PC-9 (cell line): ENCODE data around the gene KRT78. TPM values are rescaled to one million over a fixed set of nuclear protein-coding genes. Genes with fewer than 3 reads are reported as not detected.

ENCODE experiments used
- BruUV-seq: library from RNA; stranded (reverse); fragments of 400-500 nt; replicated peaks from 2 replicates; lab custom pipeline; 2021; lab: Mats Ljungman, UMichigan
- CTCF ChIA-PET: fragments of 300-600 bp; sonication (Branson Sonifier 250); formaldehyde crosslinking; loops from one replicate; lab custom pipeline; 2022; ENCODE audit warnings: antibody characterized with exemption; lab: Charles Lee
- POLR2A ChIA-PET: fragments of 300-600 bp; sonication (Branson Sonifier 250); formaldehyde crosslinking; loops from one replicate; lab custom pipeline; 2022; ENCODE audit warnings: antibody characterized with exemption; ENCODE audit not compliant: unreplicated experiment; lab: Charles Lee
- DNase-seq, 2 experiments: peaks; one replicate each; pipeline versions ENCODE4 v3.0.0 to v3.0.0-alpha.2; 2015 to 2022; ENCODE audit warnings: mixed read lengths in 1 of 2
- H2AFZ ChIP-seq: fragments of 200-600 bp; sonication (generic); 2 replicates; pipeline ENCODE4 v1.8.1; 2017; ENCODE audit warnings: antibody characterized with exemption
- H3F3A ChIP-seq: fragments of 200-600 bp; sonication (generic); 2 replicates; pipeline ENCODE4 v1.8.1; 2017; ENCODE audit warnings: antibody characterized with exemption, mild to moderate bottlenecking, low read depth; ENCODE audit not compliant: insufficient read depth
- H3K27ac ChIP-seq: fragments of 200-600 bp; sonication (generic); 2 replicates; pipeline ENCODE4 v1.6.1; 2016; ENCODE audit warnings: mixed run types
- H3K27me3 ChIP-seq: fragments of 200-600 bp; sonication (generic); 2 replicates; pipeline ENCODE4 v1.6.1; 2016; ENCODE audit warnings: low read depth, mixed run types; ENCODE audit not compliant: insufficient read depth
- H3K36me3 ChIP-seq: fragments of 200-600 bp; sonication (generic); 2 replicates; pipeline ENCODE4 v1.6.1; 2016; ENCODE audit warnings: low read depth, mixed run types
- H3K4me1 ChIP-seq: fragments of 200-600 bp; sonication (generic); replicated peaks from 2 replicates; pipeline ENCODE4 v1.6.1; 2016; ENCODE audit warnings: mixed run types; ENCODE audit not compliant: insufficient read depth
- H3K4me2 ChIP-seq: fragments of 200-600 bp; sonication (generic); 2 replicates; pipeline ENCODE4 v1.6.1; 2017; ENCODE audit warnings: mixed run types
- H3K4me3 ChIP-seq: fragments of 200-600 bp; sonication (generic); 2 replicates; pipeline ENCODE4 v1.6.1; 2016; ENCODE audit warnings: mixed run types
- H3K79me2 ChIP-seq: fragments of 200-600 bp; sonication (generic); 2 replicates; pipeline ENCODE4 v1.6.1; 2017; ENCODE audit warnings: low read depth, mixed run types
- H3K9me2 ChIP-seq: fragments of 200-600 bp; sonication (generic); 2 replicates; pipeline ENCODE4 v1.8.1; 2017; ENCODE audit warnings: mild to moderate bottlenecking; ENCODE audit not compliant: insufficient read depth
- H3K9me3 ChIP-seq: fragments of 200-600 bp; sonication (generic); 2 replicates; pipeline ENCODE4 v1.8.1; 2016; ENCODE audit warnings: low read depth; ENCODE audit not compliant: insufficient read depth
- H4K20me1 ChIP-seq: fragments of 200-600 bp; sonication (generic); 2 replicates; pipeline ENCODE4 v1.8.1; 2017; ENCODE audit not compliant: insufficient read depth
- CTCF ChIP-seq: fragments of 200-600 bp; sonication (generic); conservative IDR thresholded peaks from 2 replicates; pipeline ENCODE4 v1.6.1; 2017; ENCODE audit warnings: mixed run types, antibody characterized with exemption, mild to moderate bottlenecking, moderate library complexity
- EZH2 ChIP-seq: fragments of 200-600 bp; sonication (generic); IDR thresholded peaks from 2 replicates; pipeline ENCODE4 v1.8.0; 2017; ENCODE audit warnings: antibody characterized with exemption, low read depth
- intact Hi-C: fragments of 100-400 bp; cut with micrococcal nuclease; formaldehyde crosslinking; loops from one replicate; pipeline ENCODE4 v1.10.0; 2022; ENCODE audit not compliant: unreplicated experiment
- total RNA-seq: library from RNA; stranded (reverse); gene quantifications from 2 replicates; pipeline ENCODE4 v1.2.3, GENCODE V29; 2021

The KRT78 gene
- total RNA-seq, 1 experiment from 2014 or later, result 1.5 TPM

DNA sequence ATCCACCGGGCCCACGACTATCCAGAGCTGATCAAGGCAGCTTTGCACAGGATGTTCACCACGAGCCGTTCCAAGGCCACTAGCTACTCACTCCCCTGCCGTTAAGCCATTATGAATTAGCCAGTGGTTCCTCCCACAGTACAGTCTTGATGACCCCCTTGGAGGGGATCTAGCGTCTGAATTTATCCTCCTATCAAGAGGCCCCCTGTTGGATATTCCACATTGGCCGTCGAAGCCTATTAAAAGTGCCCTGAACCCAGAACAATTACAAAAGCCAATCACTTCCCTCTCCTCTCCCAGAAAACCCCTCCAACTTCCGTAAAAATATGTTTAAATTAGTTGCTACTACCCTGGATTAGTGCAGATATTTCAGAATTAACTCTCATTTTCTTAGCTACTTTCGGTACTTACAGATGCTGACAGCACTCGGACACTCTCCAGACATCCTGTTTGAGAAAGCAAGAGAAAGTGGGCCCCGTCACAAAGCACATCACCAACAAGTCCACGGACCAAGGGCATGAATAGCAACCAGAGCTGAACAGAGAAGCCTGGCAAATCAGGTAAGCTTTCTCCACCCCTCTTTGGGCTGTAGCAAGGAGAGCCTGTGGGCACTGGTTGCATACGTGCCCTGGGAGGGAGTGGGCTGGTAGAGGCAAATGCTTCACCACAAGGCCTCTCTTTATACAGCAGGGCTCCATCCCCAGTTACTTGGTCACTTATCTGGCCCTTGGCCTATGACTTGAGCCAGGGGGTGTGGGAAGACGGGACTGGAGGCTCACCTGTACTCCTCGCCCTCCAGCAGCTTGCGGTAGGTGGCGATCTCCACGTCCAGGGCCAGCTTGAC, 58.1 kb downstream of the KRT78 start:
- ChIA-PET CTCF (no interaction called here), POLR2A (interaction anchor here (0.6 kb wide), 1 partner anchor 645 kb away, joined by 3 read pairs; no protein-coding TSS in a partner anchor)
- H3K4me2 ChIP-seq, result no peak overlapping the region
- H3K9me2 ChIP-seq, result no peaks in the 10 kb centered on the region
- no peak overlapping the region for H3K27ac ChIP-seq
- no peak overlapping the region for H2AFZ ChIP-seq
- H3F3A ChIP-seq, result peaks cover 12% of the 10 kb centered on the region; the same call in 1 of the 2 replicates
- H3K79me2 ChIP-seq, result no peaks in the 10 kb centered on the region
- TF ChIP-seq EZH2 (no peak), CTCF (no peak)
- no peak overlapping the region for H3K4me3 ChIP-seq
- no TSS peak for BruUV-seq
- H4K20me1 ChIP-seq, result no peaks in the 10 kb centered on the region
- H3K4me1 ChIP-seq, result peaks cover 17% of the 10 kb centered on the region
- H3K36me3 ChIP-seq, result no peaks in the 10 kb centered on the region
- no peak for DNase-seq
- intact Hi-C loops, result no loop called here
- H3K9me3 ChIP-seq, result no peaks in the 10 kb centered on the region
- H3K27me3 ChIP-seq, result no peaks in the 10 kb centered on the region

GRCh38 chr12:52789637-52790426, 59.0 kb downstream of the KRT78 start:
- H3K79me2 ChIP-seq, result no peaks in the 10 kb centered on the region
- H3K27ac ChIP-seq, result no peak overlapping the region
- peaks cover 10% of the 10 kb centered on the region; the same call in 1 of the 2 replicates for H3F3A ChIP-seq
- H4K20me1 ChIP-seq, result no peaks in the 10 kb centered on the region
- H3K4me1 ChIP-seq, result peaks cover 13% of the 10 kb centered on the region
- no TSS peak for BruUV-seq
- peak in 1 of 2 experiments; percentile 55 for DNase-seq
- CTCF ChIA-PET, result no interaction called here
- TF ChIP-seq CTCF, result no peak
- no peak for TF ChIP-seq EZH2
- no peaks in the 10 kb centered on the region for H3K9me3 ChIP-seq
- no peak overlapping the region for H3K4me2 ChIP-seq
- no peaks in the 10 kb centered on the region for H3K27me3 ChIP-seq
- H3K4me3 ChIP-seq, result no peak overlapping the region
- intact Hi-C loops, result no loop called here
- no peaks in the 10 kb centered on the region for H3K36me3 ChIP-seq
- H2AFZ ChIP-seq, result no peak overlapping the region
- H3K9me2 ChIP-seq, result no peaks in the 10 kb centered on the region
- POLR2A ChIA-PET, result interaction anchor here (0.6 kb wide), 1 partner anchor 644 kb away, joined by 3 read pairs; no protein-coding TSS in a partner anchor

DNA sequence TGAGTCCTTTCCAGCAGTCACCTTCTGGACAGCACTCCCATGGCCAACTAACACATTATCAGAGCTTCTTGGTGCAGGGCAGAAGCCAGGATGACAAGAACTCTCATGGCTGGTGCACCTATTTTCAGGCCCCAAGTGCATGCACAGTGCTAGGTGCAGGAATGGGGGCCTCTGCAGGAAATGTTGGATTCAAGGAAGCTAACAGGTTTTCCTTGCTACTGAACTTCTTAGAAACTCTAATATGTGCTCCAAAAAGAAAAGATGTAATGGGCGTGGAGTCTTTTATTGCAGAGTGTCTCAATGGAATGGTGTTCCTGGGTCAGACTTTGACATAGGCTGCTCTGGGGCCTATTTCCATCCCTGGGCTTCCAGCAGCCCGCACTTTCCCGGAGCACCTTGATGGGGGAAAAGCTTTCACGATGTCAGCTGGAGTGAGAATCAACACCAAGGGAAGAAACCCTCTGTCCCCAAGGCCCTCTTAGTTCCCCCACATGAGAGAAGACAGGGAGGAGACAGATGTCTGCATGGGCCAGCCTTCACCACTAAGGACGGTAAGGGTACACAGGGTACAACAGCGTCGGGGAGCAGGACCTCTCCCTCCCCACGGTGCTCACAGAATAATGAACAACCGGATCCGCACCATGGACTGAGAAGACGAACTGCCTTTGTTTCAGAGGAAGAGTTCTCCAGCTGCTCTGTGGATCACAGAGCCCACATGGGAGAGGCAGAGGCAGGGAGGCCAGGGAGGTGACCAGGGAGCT, 59.7 kb downstream of the KRT78 start:
- Histone ChIP-seq H4K20me1 (no peaks in the 10 kb centered on the region), H3K27me3 (no peaks in the 10 kb centered on the region), H3K9me3 (no peaks in the 10 kb centered on the region), H3K36me3 (no peaks in the 10 kb centered on the region), H2AFZ (no peak overlapping the region), H3F3A (peaks cover 5% of the 10 kb centered on the region; the same call in 1 of the 2 replicates), H3K9me2 (no peaks in the 10 kb centered on the region), H3K4me1 (peaks cover 5% of the 10 kb centered on the region), H3K4me3 (no peak overlapping the region), H3K4me2 (no peak overlapping the region), H3K79me2 (no peaks in the 10 kb centered on the region), H3K27ac (no peak overlapping the region)
- no TSS peak for BruUV-seq
- CTCF ChIA-PET, result no interaction called here
- no peak for TF ChIP-seq CTCF
- no peak for TF ChIP-seq EZH2
- POLR2A ChIA-PET, result interaction anchor here (0.6 kb wide), 2 partner anchors 71 to 209 kb away, joined by 3 read pairs; no protein-coding TSS in a partner anchor
- intact Hi-C loops, result no loop called here
- DNase-seq, result no peak
